ENCODE results near the gene ICAM5. TPM values are rescaled to one million over a fixed set of nuclear protein-coding genes. Genes with fewer than 3 reads are reported as not detected.
"Not testable (repeated sequence)": the region's sequence is repeated elsewhere in the genome, so short reads cannot be mapped to it uniquely, and the experiment has no call there.

Gene ICAM5
- total RNA-seq, 1 donor from 2014 or later = 0.38 TPM

DNA sequence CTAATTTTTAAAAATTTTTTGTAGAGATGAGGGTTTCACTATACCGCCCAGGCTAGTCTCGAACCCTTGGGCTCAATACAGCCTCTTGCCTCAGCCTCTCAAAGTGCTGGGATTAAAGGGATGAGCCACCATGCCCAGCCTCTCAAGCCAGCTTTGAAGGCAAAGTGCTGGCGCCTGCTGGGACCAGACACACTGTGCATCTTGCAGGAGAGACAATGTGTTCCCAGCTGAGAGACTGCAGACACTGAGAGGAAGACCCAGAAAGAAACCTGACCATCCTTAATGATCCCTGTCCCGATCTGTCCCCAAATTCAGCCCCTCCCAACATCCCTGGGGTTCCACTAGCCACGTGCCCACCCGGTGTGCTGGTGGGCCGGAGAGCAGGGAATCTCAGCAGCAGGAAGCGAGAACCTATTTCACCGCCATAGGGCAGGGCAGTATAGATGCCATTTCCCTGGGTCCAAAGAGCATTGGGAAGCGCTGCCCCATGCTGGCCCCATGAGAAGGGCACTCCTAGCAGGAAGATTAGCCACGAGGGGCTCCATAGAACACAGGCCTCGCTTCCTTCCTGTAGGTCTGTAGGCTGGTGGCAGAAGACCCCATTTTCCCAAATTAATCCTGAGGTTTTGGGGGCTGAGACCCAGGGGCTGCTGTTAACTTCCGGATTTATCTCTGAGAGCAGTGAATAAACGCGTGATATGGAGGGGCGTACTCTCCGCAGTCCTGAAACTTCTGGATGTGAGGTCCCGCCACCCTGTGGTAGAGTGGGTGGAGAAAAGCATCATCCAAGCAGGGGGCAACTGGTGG, 42.6 kb downstream of the ICAM5 start:
- ATAC-seq = no peak
- intact Hi-C loops (cut with DNase I) = loop anchor here (2.0 kb wide), 1 partner anchor 62 kb away; the partner anchor contains the start of gene ICAM1
- peak; percentile 32 for DNase-seq (ENCODE audit: missing footprints)

DNA sequence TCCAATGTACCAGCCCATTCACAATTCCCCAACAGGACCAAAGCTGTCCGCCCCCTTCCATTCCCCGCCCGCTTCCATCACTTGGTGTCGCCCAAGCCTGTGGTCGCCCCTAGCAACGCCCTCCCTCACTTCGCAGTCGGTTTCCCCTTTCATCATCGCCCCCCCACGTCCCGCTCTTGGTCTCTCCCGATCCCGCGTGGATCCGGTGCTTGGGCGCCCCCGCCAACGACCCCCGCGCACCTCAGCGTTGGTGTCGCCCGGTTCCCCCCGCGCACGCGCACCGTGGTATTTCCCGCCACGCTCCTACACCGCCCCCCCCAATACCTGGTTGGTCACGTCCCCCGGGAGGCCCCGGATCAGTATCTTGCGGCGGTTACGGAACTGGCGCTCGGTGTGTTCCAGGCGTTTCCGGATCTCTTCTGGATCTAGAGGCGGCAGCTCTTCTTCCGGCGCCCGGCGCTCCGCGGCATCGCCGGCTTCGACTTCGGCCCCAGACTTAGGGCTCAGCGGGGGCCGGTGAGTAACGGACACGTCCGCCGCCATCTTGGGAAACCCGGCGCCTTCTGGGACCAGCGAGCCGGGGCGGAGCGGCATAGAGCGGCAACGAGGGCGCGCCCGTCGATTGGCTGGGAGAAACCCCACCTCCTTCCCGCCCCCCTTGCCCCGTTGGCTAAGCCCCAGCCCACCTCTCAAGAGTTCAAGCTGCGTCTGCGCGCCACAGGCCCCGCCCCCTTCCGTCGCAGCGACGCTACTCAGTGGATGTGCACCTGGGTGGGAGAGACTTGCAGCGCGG, 43.4 kb downstream of the ICAM5 start, which contains the start of gene RAVER1:
Gene RAVER1, minus strand, starts transcription at position 565 of the 793 bp plus-strand sequence. Its CDS starts 22 bp downstream, at position 543.
- intact Hi-C loops (cut with DNase I) = loop anchor here (1.0 to 2.0 kb wide), 3 partner anchors 20 to 62 kb away; partner anchors contain the start of genes ICAM1 and TYK2
- peak; percentile 99 for DNase-seq (ENCODE audit: missing footprints)
- ATAC-seq = peak; percentile 94

GRCh38 chr19:10333758-10334587, 44.2 kb downstream of the ICAM5 start:
- intact Hi-C loops (cut with DNase I) = loop anchor here (1.0 to 2.0 kb wide), 3 partner anchors 19 to 63 kb away; partner anchors contain the start of genes ICAM1 and TYK2
- no peak for ATAC-seq
- peak; percentile 61 for DNase-seq (ENCODE audit: missing footprints)

DNA sequence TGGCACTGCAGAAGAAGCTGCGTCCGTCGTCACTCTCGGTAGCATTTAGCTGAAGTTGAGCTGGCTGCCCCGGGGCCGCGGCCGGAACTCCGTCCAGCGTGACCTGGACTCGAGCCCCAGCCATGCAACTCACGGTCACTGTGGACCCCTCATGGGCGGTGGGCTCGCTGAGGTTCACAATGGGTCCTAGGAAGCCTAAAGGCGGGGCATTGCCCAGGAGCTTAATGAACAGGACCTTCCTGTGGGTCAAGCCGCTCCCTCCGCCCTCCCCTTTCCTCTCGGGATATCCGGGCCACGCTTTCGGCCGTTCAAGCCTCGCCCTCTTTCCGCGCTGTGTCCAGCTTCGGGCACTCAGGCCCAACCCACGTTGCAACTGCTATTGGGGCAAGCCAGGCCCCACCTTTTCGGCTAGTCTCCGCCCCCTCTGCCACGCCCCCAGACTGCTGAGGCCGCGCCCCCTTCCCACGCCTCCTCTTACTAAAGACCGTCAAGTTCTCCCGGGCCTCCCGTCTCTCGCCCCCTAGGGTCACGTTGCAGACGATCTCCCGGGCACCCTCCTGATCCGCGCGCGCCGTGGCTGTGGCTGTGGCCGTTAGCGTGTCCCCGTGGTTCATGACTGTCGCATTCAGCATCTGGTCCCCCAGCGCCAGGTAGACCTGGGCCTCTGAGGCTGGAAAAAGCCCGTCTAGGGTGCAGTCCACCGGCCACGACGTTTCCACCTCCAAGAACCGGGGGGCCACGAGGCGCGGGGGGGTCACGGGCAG, 45.0 kb downstream of the ICAM5 start:
- peak; percentile 93 for ATAC-seq
- DNase-seq (ENCODE audit: missing footprints) = peak; percentile 95
- intact Hi-C loops (cut with DNase I) = no loop called here

DNA sequence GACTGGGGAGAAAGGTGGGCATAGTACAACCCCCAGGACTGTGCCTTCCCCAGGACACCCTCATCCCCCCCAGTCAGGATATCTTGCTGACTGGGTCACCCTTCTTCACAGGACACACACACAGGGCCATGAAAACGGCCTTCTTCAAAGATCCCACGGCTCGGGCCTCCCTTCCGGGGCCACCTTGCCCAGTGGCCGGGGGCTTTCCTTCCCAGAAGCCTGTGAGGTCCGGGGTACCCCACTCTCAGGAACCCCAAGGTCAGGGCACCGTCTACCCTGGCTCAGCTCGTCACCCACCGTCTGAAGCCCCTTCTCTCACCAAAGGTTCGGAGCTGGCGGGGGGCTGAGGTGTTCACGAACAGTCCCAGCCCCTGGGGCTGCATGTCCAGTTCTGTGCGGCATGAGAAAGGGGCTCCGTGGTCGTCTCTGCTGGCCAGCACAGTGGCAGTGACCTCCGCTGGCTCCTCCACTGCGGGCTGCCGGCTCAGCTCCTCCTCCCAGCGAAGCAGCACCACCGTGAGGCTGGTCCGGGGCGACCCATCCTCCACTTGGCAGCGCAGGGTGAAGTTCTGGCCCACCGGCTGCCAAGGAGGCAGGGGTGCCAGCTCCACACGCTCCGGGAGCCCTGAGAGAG, 45.7 kb downstream of the ICAM5 start:
- DNase-seq (ENCODE audit: missing footprints) (peak; percentile 62), ATAC-seq (peak; percentile 8)
- intact Hi-C loops (cut with DNase I) = no loop called here

DNA sequence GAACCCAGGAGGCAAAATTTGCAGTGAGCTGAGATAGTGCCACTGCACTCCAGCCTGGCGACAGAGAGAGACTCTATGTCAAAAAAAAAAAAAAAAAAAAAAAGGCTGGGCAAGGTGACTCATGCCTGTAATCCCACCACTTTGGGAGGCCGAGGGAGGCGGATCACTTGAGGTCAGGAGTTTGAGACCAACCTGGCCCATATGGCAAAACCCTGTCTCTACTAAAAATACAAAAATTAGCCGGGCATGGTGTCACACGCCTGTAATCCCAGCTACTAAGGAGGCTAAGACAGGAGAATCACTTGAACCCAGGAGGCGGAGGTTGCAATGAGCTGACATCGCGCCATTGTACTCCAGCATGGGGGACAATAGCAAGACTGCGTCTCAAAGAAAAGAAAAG, 47.0 kb downstream of the ICAM5 start:
- intact Hi-C loops (cut with DNase I); ATAC-seq: not testable (repeated sequence)
- DNase-seq (ENCODE audit: missing footprints) = peak; percentile 32

DNA sequence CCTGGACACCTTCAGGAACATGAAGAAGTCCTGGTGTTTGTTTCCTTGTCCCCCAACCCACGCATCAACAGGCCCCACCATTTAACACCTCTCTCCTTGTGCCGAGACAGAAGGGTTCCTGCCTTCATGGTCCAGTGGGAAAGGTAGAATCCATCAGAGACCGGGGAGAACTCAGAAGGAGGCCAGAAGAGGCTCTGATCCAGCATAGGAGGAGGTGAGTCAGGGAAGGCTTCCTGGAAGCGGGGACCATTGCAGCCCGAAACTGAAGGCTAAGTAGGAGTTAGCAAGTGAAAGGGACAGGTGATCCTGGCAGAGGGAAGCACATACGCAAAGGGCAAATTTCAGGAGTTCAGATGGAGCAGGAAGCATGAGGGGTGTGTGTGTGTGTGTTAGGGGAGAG, 49.2 kb downstream of the ICAM5 start:
- intact Hi-C loops (cut with DNase I) = no loop called here
- peak; percentile 22 for DNase-seq (ENCODE audit: missing footprints)

DNA sequence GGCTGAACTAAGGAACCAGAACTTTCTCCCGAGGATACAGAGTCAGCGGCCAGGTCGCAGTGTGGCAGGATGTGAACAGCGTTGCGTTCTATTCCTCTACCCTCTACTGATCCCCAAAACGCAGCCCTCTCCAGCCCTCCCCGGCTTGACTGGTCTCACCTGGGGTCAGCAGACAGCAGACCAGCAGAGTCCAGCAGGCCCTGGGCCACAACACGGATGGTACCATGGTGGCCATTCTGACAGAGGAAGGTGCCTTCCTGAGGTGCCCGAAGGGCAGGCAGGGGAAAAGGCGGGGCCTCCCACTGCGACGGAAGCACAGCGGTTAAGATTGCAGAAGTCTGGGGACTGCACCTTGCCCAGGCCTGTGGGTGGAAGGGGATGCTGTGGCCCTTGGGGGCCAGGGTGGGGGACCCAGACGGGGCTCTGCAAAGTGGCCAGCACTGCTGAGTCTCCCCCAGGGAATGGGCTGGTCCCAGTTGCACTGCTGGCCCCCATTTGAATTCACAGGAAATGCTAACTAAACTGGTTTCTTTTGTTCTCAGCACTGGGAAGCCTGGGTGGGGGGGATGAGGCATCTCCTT, 49.7 kb downstream of the ICAM5 start, which contains the start of gene ICAM3:
Gene ICAM3, minus strand, starts transcription at position 245 of the 581 bp plus-strand sequence. Its CDS starts 10 bp downstream, at position 235.
- ATAC-seq (no peak), DNase-seq (ENCODE audit: missing footprints) (peak; percentile 83)
- intact Hi-C loops (cut with DNase I) = no loop called here

More for the DNA sequence above, 49.2 kb downstream of the ICAM5 start:
- ATAC-seq = no peak

DNA sequence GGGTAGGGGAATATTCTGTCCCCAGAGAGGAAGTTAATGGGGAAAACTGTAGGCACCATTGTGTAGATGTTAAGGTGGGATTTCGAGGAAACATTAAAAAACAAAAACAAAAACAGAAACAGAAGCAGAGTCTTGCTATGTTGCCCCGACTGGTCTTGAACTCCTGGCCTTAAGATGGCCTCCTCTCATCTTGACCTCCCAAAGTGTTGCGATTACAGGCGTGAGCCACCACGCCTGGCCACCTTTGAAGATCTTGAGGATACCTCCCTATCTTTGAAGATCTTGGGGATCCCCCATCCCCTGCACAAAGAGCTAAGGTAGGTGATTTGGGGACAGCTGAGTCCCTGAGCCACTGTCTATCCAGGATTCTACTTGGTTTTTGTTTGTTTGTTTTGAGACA, 50.2 kb downstream of the ICAM5 start:
- DNase-seq (ENCODE audit: missing footprints) (no peak), ATAC-seq (no peak)
- intact Hi-C loops (cut with DNase I) = no loop called here

- DNase-seq (ENCODE audit: missing footprints) = no peak
- ATAC-seq = no peak
- intact Hi-C loops (cut with DNase I) = no loop called here
These were observed 53.7 kb downstream of the ICAM5 start for GRCh38 chr19:10343495-10343894.

- DNase-seq (ENCODE audit: missing footprints) = no peak
These were observed 55.0 kb downstream of the ICAM5 start for GRCh38 chr19:10344780-10345179.

More at GRCh38 chr19:10344780-10345179, 55.0 kb downstream of the ICAM5 start:
- ATAC-seq = no peak
- intact Hi-C loops (cut with DNase I) = no loop called here

Other genes starting within 250 kb of the ICAM5 start
- 9.7 TPM for gene SHFL, start 203.6 kb upstream of the ICAM5 start, total RNA-seq
- not detected for gene ANGPTL6, start 187.3 kb upstream of the ICAM5 start, total RNA-seq
- gene PPAN, start 183.6 kb upstream of the ICAM5 start, total RNA-seq = 27.0 TPM
- gene P2RY11, start 178.3 kb upstream of the ICAM5 start, total RNA-seq = 4.5 TPM
- 167 TPM for gene EIF3G, start 170.1 kb upstream of the ICAM5 start, total RNA-seq
- 26.0 TPM for gene DNMT1, start 95.0 kb upstream of the ICAM5 start, total RNA-seq
- 8.4 TPM for gene S1PR2, start 58.6 kb upstream of the ICAM5 start, total RNA-seq
- 70.1 TPM for gene MRPL4, start 37.7 kb upstream of the ICAM5 start, total RNA-seq
- 8.6 TPM for gene ICAM1, start 18.8 kb upstream of the ICAM5 start, total RNA-seq
- gene ICAM4, start 3.0 kb upstream of the ICAM5 start, total RNA-seq = 0.30 TPM
- gene ZGLP1, start 19.9 kb downstream of the ICAM5 start, total RNA-seq = 0.65 TPM
- 20.1 TPM for gene FDX2, start 26.1 kb downstream of the ICAM5 start, total RNA-seq
- 10.1 TPM for gene RAVER1, start 43.6 kb downstream of the ICAM5 start, total RNA-seq
- 36.7 TPM for gene ICAM3, start 49.7 kb downstream of the ICAM5 start, total RNA-seq
- 67.1 TPM for gene TYK2, start 90.6 kb downstream of the ICAM5 start, total RNA-seq
- gene CDC37, start 113.6 kb downstream of the ICAM5 start, total RNA-seq = 155 TPM
- gene PDE4A, start 130.6 kb downstream of the ICAM5 start, total RNA-seq = 37.0 TPM
- 82.8 TPM for gene KEAP1, start 213.4 kb downstream of the ICAM5 start, total RNA-seq
- 0.27 TPM for gene S1PR5, start 227.5 kb downstream of the ICAM5 start, total RNA-seq